ENCODE measurements around the gene DDR2.

Gene DDR2

GRCh38 chr1:162736184-162736583 is 103.9 kb downstream of the DDR2 start:
- ATAC-seq, result no peak
- no peak for TF ChIP-seq ZC3H10 (CRISPR knock-in tag; IDR thresholded peaks at IDR 0.05)
- no peak for TF ChIP-seq BACH2 (CRISPR knock-in tag; IDR thresholded peaks at IDR 0.05; ENCODE audit: borderline replicate concordance)
- TF ChIP-seq SNAI2 (CRISPR knock-in tag; IDR thresholded peaks at IDR 0.05), result no peak

GRCh38 chr1:162736633-162737067 is 104.4 kb downstream of the DDR2 start:
- no peak for ATAC-seq
- no peak for TF ChIP-seq ZFP3 (CRISPR knock-in tag; IDR thresholded peaks at IDR 0.05)
- TF ChIP-seq GLIS3 (CRISPR knock-in tag; IDR thresholded peaks at IDR 0.05), result no peak
- no peak for TF ChIP-seq BACH2 (CRISPR knock-in tag; IDR thresholded peaks at IDR 0.05; ENCODE audit: borderline replicate concordance)
- no peak for TF ChIP-seq RARB (CRISPR knock-in tag; IDR thresholded peaks at IDR 0.05)
- no peak for TF ChIP-seq ZNF70 (CRISPR knock-in tag; IDR thresholded peaks at IDR 0.05)
- no peak for TF ChIP-seq ZNF565 (CRISPR knock-in tag; conservative IDR thresholded peaks at IDR 0.05; ENCODE audit: low read depth)
- no peak for TF ChIP-seq SNAI2 (CRISPR knock-in tag; IDR thresholded peaks at IDR 0.05)
- no peak for TF ChIP-seq OSR1 (CRISPR knock-in tag; IDR thresholded peaks at IDR 0.05)
- TF ChIP-seq ESRRG (CRISPR knock-in tag; IDR thresholded peaks at IDR 0.05), result no peak
- TF ChIP-seq POU6F1 (CRISPR knock-in tag; IDR thresholded peaks at IDR 0.05; ENCODE audit: borderline replicate concordance, low read depth), result no peak
- no peak for TF ChIP-seq ZC3H10 (CRISPR knock-in tag; IDR thresholded peaks at IDR 0.05)
- no peak for TF ChIP-seq CSRNP3 (CRISPR knock-in tag; IDR thresholded peaks at IDR 0.05)
- no peak for TF ChIP-seq PATZ1 (CRISPR knock-in tag; IDR thresholded peaks at IDR 0.05; ENCODE audit: borderline replicate concordance)
- no peak for TF ChIP-seq ISL1 (CRISPR knock-in tag; IDR thresholded peaks at IDR 0.05)
- no peak for TF ChIP-seq ZFP30 (CRISPR knock-in tag; IDR thresholded peaks at IDR 0.05)
- TF ChIP-seq TOX (CRISPR knock-in tag; IDR thresholded peaks at IDR 0.05; ENCODE audit: borderline replicate concordance), result no peak

- no peak for ATAC-seq
- TF ChIP-seq BACH2 (CRISPR knock-in tag; IDR thresholded peaks at IDR 0.05; ENCODE audit: borderline replicate concordance), result no peak
- no peak for TF ChIP-seq CSRNP3 (CRISPR knock-in tag; IDR thresholded peaks at IDR 0.05)
- no peak for TF ChIP-seq ZFP30 (CRISPR knock-in tag; IDR thresholded peaks at IDR 0.05)
- no peak for TF ChIP-seq ZNF70 (CRISPR knock-in tag; IDR thresholded peaks at IDR 0.05)
- no peak for TF ChIP-seq CREB5 (CRISPR knock-in tag; IDR thresholded peaks at IDR 0.05; ENCODE audit: low read depth)
- no peak for TF ChIP-seq ARNTL (CRISPR knock-in tag; IDR thresholded peaks at IDR 0.05; ENCODE audit: borderline replicate concordance, low read depth)
- TF ChIP-seq RARB (CRISPR knock-in tag; IDR thresholded peaks at IDR 0.05), result no peak
- no peak for TF ChIP-seq SNAI2 (CRISPR knock-in tag; IDR thresholded peaks at IDR 0.05)
- no peak for TF ChIP-seq ZNF8 (CRISPR knock-in tag; IDR thresholded peaks at IDR 0.05)
- TF ChIP-seq TCF4 (CRISPR knock-in tag; IDR thresholded peaks at IDR 0.05; ENCODE audit: borderline replicate concordance), result no peak
- TF ChIP-seq TOX (CRISPR knock-in tag; IDR thresholded peaks at IDR 0.05; ENCODE audit: borderline replicate concordance), result no peak
- TF ChIP-seq ZNF565 (CRISPR knock-in tag; conservative IDR thresholded peaks at IDR 0.05; ENCODE audit: low read depth), result no peak
- no peak for TF ChIP-seq PATZ1 (CRISPR knock-in tag; IDR thresholded peaks at IDR 0.05; ENCODE audit: borderline replicate concordance)
- TF ChIP-seq TSHZ2 (CRISPR knock-in tag; IDR thresholded peaks at IDR 0.05), result no peak
- no peak for TF ChIP-seq CSDC2 (CRISPR knock-in tag; IDR thresholded peaks at IDR 0.05)
- no peak for TF ChIP-seq ZC3H10 (CRISPR knock-in tag; IDR thresholded peaks at IDR 0.05)
- no peak for TF ChIP-seq PPARA (CRISPR knock-in tag; IDR thresholded peaks at IDR 0.05; ENCODE audit: borderline replicate concordance)
Observed at GRCh38 chr1:162740755-162741154, 108.5 kb downstream of the DDR2 start.

Data from SK-N-SH treated with all-trans-retinoic acid at 6 μM for 48 hours (cell line).